ENCODE data around the gene GPX4.
"Not testable (repeated sequence)": the region's sequence is repeated elsewhere in the genome, so short reads cannot be mapped to it uniquely, and the experiment has no call there.

Gene GPX4

DNA sequence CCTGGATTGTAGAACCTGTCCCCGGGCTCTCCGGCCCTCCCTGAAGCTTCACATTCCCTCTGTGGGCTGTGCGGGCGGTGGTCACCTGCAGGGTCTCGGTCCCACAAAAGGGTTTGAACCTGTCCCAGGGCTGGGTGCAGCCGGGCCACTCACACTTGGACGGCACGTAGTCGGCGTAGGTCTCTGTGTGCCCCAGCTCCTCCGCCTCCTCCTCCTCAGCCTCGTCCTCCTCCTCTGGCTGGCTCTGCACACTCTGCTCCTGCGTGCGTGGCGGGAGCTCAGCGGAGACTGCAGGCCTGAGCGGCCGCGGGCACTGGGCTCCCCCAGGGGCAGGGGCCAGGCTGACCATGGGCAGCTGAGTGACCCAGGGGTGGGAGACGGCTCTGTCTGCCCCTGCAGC is 19.6 kb downstream of the GPX4 start:
- DNase-seq (ENCODE audit: low spot score): no peak
- TF ChIP-seq, protein P1, sequence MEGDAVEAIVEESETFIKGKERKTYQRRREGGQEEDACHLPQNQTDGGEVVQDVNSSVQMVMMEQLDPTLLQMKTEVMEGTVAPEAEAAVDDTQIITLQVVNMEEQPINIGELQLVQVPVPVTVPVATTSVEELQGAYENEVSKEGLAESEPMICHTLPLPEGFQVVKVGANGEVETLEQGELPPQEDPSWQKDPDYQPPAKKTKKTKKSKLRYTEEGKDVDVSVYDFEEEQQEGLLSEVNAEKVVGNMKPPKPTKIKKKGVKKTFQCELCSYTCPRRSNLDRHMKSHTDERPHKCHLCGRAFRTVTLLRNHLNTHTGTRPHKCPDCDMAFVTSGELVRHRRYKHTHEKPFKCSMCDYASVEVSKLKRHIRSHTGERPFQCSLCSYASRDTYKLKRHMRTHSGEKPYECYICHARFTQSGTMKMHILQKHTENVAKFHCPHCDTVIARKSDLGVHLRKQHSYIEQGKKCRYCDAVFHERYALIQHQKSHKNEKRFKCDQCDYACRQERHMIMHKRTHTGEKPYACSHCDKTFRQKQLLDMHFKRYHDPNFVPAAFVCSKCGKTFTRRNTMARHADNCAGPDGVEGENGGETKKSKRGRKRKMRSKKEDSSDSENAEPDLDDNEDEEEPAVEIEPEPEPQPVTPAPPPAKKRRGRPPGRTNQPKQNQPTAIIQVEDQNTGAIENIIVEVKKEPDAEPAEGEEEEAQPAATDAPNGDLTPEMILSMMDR (IDR thresholded peaks at IDR 0.05; ENCODE audit: borderline replicate concordance, control extremely low read depth, extremely low read depth, insufficient read depth, missing control alignments): no peak
- in situ Hi-C loops (cut with MboI; ENCODE audit: low sequenced_read_pairs, unreplicated experiment): no loop called here

DNA sequence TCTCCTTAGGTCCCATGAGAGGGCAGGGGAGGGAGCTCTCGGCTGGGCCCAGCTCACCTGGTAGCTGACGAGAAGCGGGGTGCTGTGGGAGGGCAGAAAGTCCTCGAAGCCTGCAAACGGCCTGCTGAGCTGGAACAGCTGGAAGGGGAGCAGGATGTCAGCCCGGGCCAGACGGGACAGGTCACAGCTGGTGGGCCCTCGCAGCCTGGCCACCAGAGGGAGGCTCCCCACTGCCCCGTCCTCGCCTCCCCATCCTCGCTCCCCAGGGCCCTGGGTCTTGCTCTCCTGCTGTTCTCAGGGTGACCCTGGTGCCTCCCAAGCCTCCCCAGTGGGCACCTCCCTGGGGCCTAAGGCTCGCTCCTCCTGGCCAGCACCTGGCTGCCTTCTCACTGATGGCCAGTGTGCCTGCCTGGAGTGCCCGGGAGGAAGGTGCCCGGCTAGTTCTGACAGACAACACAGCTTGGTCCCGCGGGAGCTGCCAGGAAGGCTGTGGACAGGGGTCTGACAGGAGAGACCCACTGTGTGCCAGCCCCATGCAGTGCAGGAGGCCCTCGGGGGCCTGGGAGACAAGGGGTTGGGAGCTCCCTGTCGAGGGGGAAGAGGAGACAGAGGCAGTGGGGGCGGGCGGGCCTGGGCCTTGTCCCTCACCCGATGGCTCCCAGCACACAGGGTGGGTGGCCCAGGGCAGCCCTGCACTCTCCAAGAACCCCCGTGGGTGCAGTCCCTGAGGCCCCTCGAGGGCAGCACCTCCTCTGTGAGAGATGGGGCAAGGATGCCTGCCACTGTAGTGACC is 20.3 kb downstream of the GPX4 start:
- in situ Hi-C loops (cut with MboI; ENCODE audit: low sequenced_read_pairs, unreplicated experiment): no loop called here
- DNase-seq (ENCODE audit: low spot score): no peak
- TF ChIP-seq, protein P1 (IDR thresholded peaks at IDR 0.05; ENCODE audit: borderline replicate concordance, control extremely low read depth, extremely low read depth, insufficient read depth, missing control alignments): no peak

DNA sequence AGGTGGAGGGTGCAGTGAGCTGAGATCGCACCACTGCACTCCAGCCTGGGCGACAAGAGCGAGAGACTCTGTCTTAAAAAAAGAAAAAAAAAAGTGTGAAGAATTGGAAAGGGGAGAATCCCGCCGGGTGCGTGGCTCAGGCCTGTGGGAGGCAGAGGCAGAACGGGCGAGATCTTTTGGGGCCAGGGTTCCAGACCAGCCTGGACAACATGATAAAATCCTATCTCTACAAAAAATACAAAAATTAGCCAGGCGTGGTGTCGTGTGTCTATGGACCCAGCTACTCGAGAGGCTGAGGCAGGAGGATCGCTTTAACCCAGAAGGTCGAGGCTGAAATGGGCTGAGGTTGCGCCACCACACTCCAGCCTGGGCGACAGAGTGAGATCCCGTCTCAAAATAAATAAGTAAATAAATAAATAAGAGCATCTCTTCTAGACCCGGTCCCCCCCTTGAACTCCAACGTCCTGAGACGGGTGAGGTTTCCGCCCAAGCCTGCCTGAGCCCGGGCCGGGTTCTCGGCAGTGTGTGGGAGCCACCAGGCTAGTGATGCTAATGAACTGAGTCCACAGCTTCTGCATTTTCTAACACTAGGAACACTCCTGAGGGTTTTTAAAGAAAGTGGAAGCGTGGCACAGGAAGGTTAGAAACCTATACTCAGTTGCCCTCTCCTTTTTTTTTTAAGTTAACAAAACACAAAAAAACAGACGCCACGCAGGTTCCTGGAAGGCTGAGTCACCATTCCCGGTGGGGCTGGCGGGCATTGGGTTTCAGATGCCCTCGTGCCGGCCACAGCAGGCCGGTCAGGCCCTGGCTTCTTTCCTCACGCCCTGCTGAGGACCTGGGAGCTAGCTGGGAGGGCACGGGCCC is 22.0 kb downstream of the GPX4 start:
- no peak for DNase-seq (ENCODE audit: low spot score)
- in situ Hi-C loops (cut with MboI; ENCODE audit: low sequenced_read_pairs, unreplicated experiment): no loop called here

GRCh38 chr19:1126984-1127760 is 23.4 kb downstream of the GPX4 start:
- TF ChIP-seq, protein P1 (IDR thresholded peaks at IDR 0.05; ENCODE audit: borderline replicate concordance, control extremely low read depth, extremely low read depth, insufficient read depth, missing control alignments): no peak
- no peak for DNase-seq (ENCODE audit: low spot score)
- in situ Hi-C loops (cut with MboI; ENCODE audit: low sequenced_read_pairs, unreplicated experiment): no loop called here

More for the DNA sequence above, 22.0 kb downstream of the GPX4 start:
- TF ChIP-seq, protein P1 (IDR thresholded peaks at IDR 0.05; ENCODE audit: borderline replicate concordance, control extremely low read depth, extremely low read depth, insufficient read depth, missing control alignments): no peak

GRCh38 chr19:1128106-1128505 is 24.3 kb downstream of the GPX4 start:
- in situ Hi-C loops (cut with MboI; ENCODE audit: low sequenced_read_pairs, unreplicated experiment): no loop called here
- no peak for DNase-seq (ENCODE audit: low spot score)
- TF ChIP-seq, protein P1 (IDR thresholded peaks at IDR 0.05; ENCODE audit: borderline replicate concordance, control extremely low read depth, extremely low read depth, insufficient read depth, missing control alignments): no peak

GRCh38 chr19:1129084-1129483 is 25.3 kb downstream of the GPX4 start:
- in situ Hi-C loops (cut with MboI; ENCODE audit: low sequenced_read_pairs, unreplicated experiment); DNase-seq (ENCODE audit: low spot score): not testable (repeated sequence)
